ENCODE data around the gene SPSB2. TPM values are rescaled to one million over a fixed set of nuclear protein-coding genes. Genes with fewer than 3 reads are reported as not detected.
A peak's percentile ranks its signal among the peaks of the same experiment; 100 is the strongest.

The SPSB2 gene
- total RNA-seq, 1 experiment from 2014 or later = 8.1 TPM

DNA sequence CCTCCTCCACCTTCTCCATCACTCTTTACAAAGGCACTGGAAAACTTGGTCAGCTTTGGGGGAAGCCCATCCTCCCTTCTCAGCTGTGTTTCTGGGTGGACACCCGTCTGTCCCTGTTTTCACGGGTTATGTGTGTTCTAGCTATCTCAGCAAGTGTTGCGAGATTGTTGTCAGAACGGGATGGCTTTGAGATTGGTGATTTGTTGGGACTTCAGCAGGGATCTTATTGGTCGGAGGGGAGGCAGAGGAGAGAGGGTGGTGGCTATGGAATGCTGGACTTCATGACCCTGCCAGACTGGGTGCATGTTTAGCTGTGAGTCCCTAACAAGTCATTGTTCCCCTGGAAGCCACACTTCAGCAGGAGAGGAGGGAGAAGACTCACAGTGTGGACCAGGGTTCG, 19.1 kb downstream of the SPSB2 start:
- ChIA-PET POLR2A (ENCODE audit: low non-redundant PET) (no interaction called here), CTCF (interaction anchor here (2.9 kb wide), 1 partner anchor 18 kb away, joined by 13 read pairs; the partner anchor contains the start of gene SPSB2)
- BruUV-seq (replicated peaks) = no TSS peak
- H3K4me3 ChIP-seq (ENCODE audit: low read depth, low read length, poor library complexity, severe bottlenecking) = no peak overlapping the region
- intact Hi-C loops (cut with micrococcal nuclease; ENCODE audit: unreplicated experiment) = no loop called here
- H3K27me3 ChIP-seq (replicated peaks; ENCODE audit: insufficient read depth, low read depth, low read length, poor library complexity) = no peaks in the 10 kb centered on the region
- H3K4me1 ChIP-seq (ENCODE audit: insufficient read depth, low read length, poor library complexity, severe bottlenecking) = peaks cover 20% of the 10 kb centered on the region
- DNase-seq (ENCODE audit: low spot score) = no peak
- no peak for TF ChIP-seq EZH2 (IDR thresholded peaks at IDR 0.05; ENCODE audit: borderline replicate concordance, low read depth, low read length, poor library complexity, severe bottlenecking)
- TF ChIP-seq, protein P1, sequence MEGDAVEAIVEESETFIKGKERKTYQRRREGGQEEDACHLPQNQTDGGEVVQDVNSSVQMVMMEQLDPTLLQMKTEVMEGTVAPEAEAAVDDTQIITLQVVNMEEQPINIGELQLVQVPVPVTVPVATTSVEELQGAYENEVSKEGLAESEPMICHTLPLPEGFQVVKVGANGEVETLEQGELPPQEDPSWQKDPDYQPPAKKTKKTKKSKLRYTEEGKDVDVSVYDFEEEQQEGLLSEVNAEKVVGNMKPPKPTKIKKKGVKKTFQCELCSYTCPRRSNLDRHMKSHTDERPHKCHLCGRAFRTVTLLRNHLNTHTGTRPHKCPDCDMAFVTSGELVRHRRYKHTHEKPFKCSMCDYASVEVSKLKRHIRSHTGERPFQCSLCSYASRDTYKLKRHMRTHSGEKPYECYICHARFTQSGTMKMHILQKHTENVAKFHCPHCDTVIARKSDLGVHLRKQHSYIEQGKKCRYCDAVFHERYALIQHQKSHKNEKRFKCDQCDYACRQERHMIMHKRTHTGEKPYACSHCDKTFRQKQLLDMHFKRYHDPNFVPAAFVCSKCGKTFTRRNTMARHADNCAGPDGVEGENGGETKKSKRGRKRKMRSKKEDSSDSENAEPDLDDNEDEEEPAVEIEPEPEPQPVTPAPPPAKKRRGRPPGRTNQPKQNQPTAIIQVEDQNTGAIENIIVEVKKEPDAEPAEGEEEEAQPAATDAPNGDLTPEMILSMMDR (conservative IDR thresholded peaks at IDR 0.05; ENCODE audit: low read depth, low read length) = no peak
- peaks cover 50% of the 10 kb centered on the region for H3K36me3 ChIP-seq (ENCODE audit: insufficient read depth, low read length, poor library complexity, severe bottlenecking)
- peak overlapping the region; percentile 14 for H3K27ac ChIP-seq (ENCODE audit: low read depth, low read length, poor library complexity, severe bottlenecking)
- no peaks in the 10 kb centered on the region for H3K9me3 ChIP-seq (ENCODE audit: low read depth, low read length, poor library complexity, severe bottlenecking)

DNA sequence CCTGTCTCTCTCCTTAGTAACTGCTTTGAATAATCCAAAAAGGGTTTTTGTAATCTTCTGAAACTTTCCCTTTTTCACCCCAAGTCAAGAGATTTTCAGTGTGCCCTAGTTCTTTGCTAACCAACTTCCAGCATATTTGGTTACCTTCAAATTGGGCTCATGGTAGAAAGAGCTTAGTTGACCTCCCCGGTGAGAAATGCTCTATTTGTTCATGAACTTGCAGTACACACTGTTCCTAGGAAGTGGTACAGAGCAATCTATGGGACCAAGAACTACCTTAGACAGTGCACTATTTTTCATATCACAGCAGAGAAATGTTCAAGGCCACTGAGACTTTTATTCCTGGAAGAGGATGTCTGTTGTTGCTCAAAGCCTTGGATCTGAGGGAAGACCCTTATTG, 19.5 kb downstream of the SPSB2 start:
- intact Hi-C loops (cut with micrococcal nuclease; ENCODE audit: unreplicated experiment) = loop anchor here (2.0 kb wide), 1 partner anchor 13 kb away; the partner anchor contains the start of gene TPI1
- no TSS peak for BruUV-seq (replicated peaks)
- Histone ChIP-seq H3K27ac (ENCODE audit: low read depth, low read length, poor library complexity, severe bottlenecking) (peak overlapping the region; percentile 81), H3K27me3 (replicated peaks; ENCODE audit: insufficient read depth, low read depth, low read length, poor library complexity) (no peaks in the 10 kb centered on the region), H3K9me3 (ENCODE audit: low read depth, low read length, poor library complexity, severe bottlenecking) (no peaks in the 10 kb centered on the region), H3K4me1 (ENCODE audit: insufficient read depth, low read length, poor library complexity, severe bottlenecking) (peaks cover 24% of the 10 kb centered on the region), H3K4me3 (ENCODE audit: low read depth, low read length, poor library complexity, severe bottlenecking) (peak overlapping the region; percentile 67), H3K36me3 (ENCODE audit: insufficient read depth, low read length, poor library complexity, severe bottlenecking) (peaks cover 50% of the 10 kb centered on the region)
- POLR2A ChIA-PET (ENCODE audit: low non-redundant PET) = interaction anchor here (0.6 kb wide), 1 partner anchor 19 kb away, joined by 3 read pairs; no protein-coding TSS in a partner anchor
- no peak for DNase-seq (ENCODE audit: low spot score)
- CTCF ChIA-PET = interaction anchor here (2.9 kb wide), 1 partner anchor 18 kb away, joined by 13 read pairs; the partner anchor contains the start of gene SPSB2
- TF ChIP-seq, protein P1 (conservative IDR thresholded peaks at IDR 0.05; ENCODE audit: low read depth, low read length) = no peak
- TF ChIP-seq EZH2 (IDR thresholded peaks at IDR 0.05; ENCODE audit: borderline replicate concordance, low read depth, low read length, poor library complexity, severe bottlenecking) = no peak

DNA sequence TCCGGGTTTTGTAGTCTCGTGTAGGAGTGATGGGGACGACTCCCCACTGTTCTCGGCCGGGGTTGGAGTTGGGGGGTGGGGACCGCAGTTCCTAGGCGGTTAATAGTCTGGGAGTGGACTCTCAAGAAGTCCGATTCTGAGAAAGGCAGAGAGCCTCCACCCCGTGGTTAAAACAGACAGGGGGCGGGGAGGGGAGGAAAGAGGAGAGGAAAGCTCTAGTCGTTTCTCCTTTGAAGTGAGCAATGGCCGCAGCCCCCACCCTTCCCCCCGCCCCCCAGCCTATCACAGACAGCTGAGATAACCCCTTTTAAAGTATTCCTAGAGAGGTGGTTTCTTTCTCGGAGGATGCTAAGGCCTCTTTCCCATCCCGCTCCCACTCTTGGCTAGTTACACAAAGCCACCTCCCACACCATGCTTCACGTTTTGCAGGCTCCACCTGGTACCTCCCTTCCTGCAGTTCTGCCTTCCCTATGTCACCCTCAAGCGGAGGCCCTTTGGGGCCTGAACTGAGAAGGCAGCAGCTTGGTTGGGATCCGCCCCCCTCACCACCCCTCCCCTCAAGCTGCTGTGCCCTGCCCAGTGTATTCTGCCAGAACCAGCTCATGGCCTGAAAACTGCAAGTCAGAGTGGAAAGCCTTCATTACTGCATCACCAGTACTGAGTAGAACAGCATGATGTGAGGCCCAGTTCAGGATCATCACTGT, 20.3 kb downstream of the SPSB2 start:
- intact Hi-C loops (cut with micrococcal nuclease; ENCODE audit: unreplicated experiment) = loop anchor here (2.0 kb wide), 1 partner anchor 14 kb away; the partner anchor contains the start of gene TPI1
- Histone ChIP-seq H3K4me3 (ENCODE audit: low read depth, low read length, poor library complexity, severe bottlenecking) (peak overlapping the region; percentile 67), H3K27me3 (replicated peaks; ENCODE audit: insufficient read depth, low read depth, low read length, poor library complexity) (no peaks in the 10 kb centered on the region), H3K36me3 (ENCODE audit: insufficient read depth, low read length, poor library complexity, severe bottlenecking) (peaks cover 48% of the 10 kb centered on the region), H3K4me1 (ENCODE audit: insufficient read depth, low read length, poor library complexity, severe bottlenecking) (peaks cover 24% of the 10 kb centered on the region), H3K27ac (ENCODE audit: low read depth, low read length, poor library complexity, severe bottlenecking) (peak overlapping the region; percentile 81), H3K9me3 (ENCODE audit: low read depth, low read length, poor library complexity, severe bottlenecking) (no peaks in the 10 kb centered on the region)
- no TSS peak for BruUV-seq (replicated peaks)
- DNase-seq (ENCODE audit: low spot score) = peak; percentile 71
- ChIA-PET POLR2A (ENCODE audit: low non-redundant PET) (interaction anchor here (0.6 to 1.4 kb wide), 6 partner anchors 10 to 171 kb away, joined by 3 to 9 read pairs (median 4); partner anchors contain the start of genes C12orf57, RNU7-1 and TPI1), CTCF (interaction anchor here (0.6 to 2.9 kb wide), 6 partner anchors 17 to 226 kb away, joined by 3 to 13 read pairs (median 4); partner anchors contain the start of gene SPSB2)
- TF ChIP-seq, protein P1 (conservative IDR thresholded peaks at IDR 0.05; ENCODE audit: low read depth, low read length) = no peak
- TF ChIP-seq EZH2 (IDR thresholded peaks at IDR 0.05; ENCODE audit: borderline replicate concordance, low read depth, low read length, poor library complexity, severe bottlenecking) = no peak
